GM12873 (cell line): Measurements from ENCODE around the gene RCAN1.

Source experiments
- TF ChIP-seq, protein P1 (sequence below): IDR thresholded peaks from 2 replicates; pipeline ENCODE4 v1.5.1; 2012; ENCODE audit warnings: low read depth, mild to moderate bottlenecking, moderate library complexity, low read length, control low read depth; ENCODE audit not compliant: insufficient read depth; ENCODE audit errors: missing control alignments

RCAN1 gene

GRCh38 chr21:34647555-34647954 is 32.6 kb upstream of the RCAN1 start:
- TF ChIP-seq, protein P1, sequence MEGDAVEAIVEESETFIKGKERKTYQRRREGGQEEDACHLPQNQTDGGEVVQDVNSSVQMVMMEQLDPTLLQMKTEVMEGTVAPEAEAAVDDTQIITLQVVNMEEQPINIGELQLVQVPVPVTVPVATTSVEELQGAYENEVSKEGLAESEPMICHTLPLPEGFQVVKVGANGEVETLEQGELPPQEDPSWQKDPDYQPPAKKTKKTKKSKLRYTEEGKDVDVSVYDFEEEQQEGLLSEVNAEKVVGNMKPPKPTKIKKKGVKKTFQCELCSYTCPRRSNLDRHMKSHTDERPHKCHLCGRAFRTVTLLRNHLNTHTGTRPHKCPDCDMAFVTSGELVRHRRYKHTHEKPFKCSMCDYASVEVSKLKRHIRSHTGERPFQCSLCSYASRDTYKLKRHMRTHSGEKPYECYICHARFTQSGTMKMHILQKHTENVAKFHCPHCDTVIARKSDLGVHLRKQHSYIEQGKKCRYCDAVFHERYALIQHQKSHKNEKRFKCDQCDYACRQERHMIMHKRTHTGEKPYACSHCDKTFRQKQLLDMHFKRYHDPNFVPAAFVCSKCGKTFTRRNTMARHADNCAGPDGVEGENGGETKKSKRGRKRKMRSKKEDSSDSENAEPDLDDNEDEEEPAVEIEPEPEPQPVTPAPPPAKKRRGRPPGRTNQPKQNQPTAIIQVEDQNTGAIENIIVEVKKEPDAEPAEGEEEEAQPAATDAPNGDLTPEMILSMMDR: no peak

DNA sequence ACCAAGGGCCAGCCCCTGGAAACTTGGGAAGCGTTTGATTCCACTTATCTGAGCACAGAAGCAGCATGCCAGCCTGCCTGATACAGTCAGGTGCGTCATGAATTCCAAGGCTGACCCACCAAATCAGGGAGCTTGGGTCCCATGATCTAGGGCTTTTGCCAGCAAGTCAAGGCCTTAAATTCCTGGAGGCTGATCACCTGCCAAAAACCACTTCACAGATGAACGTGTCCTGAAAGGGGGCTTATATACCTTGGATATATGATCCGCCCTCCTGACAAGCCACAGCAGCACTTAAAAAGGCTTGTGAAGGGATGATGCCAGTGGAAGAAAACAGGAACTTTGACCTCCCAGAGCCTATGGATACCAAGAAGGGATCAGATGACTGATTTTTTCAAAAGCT is 29.9 kb upstream of the RCAN1 start:
- TF ChIP-seq, protein P1: no peak

DNA sequence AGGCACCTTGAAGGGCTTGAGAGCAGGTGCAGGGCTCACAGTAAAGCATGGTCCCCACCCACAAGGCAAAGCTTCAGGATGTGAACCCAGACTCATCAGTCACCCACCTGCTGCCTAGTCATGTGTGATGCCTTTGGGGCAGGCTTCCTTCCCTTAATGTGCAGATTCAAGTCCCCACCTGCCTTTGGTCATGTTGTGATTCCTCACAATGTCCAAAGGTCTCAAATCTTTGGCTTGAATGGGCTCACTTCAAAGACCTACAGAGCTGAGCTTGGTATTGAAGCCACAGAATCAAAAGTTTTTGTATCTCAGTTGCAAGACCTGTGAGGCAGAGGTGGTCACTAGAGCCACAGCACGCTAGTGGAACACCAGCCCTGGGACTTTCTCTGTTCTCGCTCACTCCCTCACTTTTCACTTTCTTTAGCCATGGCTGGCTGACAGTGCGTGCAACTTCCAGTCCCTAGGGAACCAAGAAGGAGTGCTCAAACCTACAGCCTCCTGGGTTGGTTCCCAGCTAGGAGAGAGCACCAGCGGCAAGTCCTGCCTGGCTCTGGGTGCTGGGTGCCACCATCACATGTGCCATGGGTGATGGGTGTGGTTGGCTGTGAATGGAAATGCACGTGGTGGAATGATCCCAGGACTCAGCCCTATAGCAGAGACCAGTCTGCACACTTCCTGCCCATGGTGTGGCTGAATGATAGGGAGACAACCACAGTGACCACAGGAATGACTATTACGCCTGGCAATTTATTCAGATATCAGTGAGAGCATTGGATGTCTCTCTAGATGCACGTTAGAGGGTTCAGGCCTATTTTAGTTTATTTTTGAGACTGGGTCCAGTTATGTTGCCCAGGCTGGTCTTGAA is 27.5 kb upstream of the RCAN1 start:
- TF ChIP-seq, protein P1: no peak

- TF ChIP-seq, protein P1: no peak
Observed at GRCh38 chr21:34640858-34641257, 25.9 kb upstream of the RCAN1 start.

DNA sequence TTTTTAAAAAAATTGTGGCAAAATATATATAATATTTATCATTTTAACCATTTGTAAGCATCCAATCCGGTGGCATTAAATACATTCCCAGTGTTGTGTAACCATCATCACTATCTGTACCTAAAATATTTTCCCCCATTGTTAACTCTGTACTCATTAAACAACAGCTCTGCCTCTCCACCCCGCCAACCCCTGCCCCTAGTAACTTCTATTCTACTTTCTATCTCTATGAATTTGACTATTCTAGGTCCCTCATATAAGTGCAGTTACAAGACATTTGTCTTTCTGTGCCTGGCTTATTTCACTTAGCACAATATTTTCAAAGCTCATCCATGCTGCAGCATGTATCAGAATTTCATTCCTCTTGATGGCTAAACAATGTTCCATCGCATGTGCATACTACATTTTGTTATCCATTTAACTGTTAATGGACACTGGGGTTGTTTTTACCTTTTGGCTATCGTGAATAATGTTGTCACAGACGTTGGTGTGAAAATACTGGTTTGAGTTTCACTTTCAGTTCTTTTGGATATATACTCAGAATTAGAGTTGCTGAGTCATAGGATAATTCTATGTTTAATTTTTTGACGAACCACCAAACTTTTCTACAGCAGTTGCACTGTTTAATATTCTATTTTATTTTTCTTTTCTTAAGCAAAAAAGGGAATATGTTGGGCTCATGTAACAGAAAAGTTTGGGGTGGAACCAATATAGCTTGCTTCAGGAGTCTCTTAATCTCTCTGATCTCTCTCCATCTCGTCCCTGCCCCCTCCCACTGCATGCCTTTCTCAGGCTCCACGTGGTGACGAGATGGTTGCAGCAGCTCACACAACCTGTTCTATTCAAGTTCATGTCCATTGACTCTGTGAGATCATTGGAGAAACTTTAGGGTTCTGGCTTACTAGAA is 25.2 kb upstream of the RCAN1 start:
- TF ChIP-seq, protein P1: no peak

GRCh38 chr21:34639250-34639649 is 24.3 kb upstream of the RCAN1 start:
- TF ChIP-seq, protein P1: no peak

DNA sequence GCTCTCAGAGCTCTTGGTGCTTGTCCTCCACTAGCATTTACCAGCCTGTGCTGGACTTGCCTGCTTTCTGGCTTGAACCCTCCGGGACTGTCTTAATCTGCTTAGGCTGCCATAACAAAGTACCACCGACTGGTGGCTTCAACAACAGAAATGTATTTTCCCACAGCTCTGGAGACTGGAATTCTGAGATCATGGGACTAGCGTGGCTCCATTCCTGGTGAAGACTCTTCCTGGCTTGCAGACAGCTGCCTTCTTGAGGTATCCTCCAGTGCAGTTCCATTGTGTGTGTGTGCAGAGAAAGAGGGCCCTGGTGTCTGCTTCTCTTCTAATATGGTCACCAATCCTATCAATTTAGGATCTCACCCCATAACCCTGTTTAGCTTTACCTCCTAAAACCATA is 22.0 kb upstream of the RCAN1 start:
- TF ChIP-seq, protein P1: no peak
